HG02759 (cell line): ENCODE data around the gene RHOBTB3.

ENCODE experiments used
- ATAC-seq: cut with Tn5 transposase; IDR thresholded peaks from one replicate; pipeline ENCODE4 v1.9.1; 2021; ENCODE audit warnings: mild to moderate bottlenecking, moderate library complexity; ENCODE audit not compliant: unreplicated experiment

The RHOBTB3 gene

GRCh38 chr5:95838556-95838955 lies 107.4 kb downstream of the RHOBTB3 start:
- ATAC-seq, result no peak

- ATAC-seq, result no peak
These were observed 108.5 kb downstream of the RHOBTB3 start for GRCh38 chr5:95839658-95840057.

GRCh38 chr5:95840956-95841705 lies 110.0 kb downstream of the RHOBTB3 start:
- no peak for ATAC-seq

GRCh38 chr5:95841914-95842812 lies 111.0 kb downstream of the RHOBTB3 start:
- ATAC-seq, result no peak

- peak; percentile 94 for ATAC-seq
These were observed 111.9 kb downstream of the RHOBTB3 start for GRCh38 chr5:95842854-95843544.

GRCh38 chr5:95843733-95844223 lies 112.6 kb downstream of the RHOBTB3 start:
- no peak for ATAC-seq

GRCh38 chr5:95845391-95845790 lies 114.3 kb downstream of the RHOBTB3 start:
- ATAC-seq, result no peak
